Left lung (tissue), 10 donors: Measurements from ENCODE around the gene FRY. TPM values are rescaled to one million over a fixed set of nuclear protein-coding genes. Genes with fewer than 3 reads are reported as not detected.

Source experiments
- ATAC-seq: fragments of 200-7000 bp; cut with Tn5 transposase; one replicate; pipeline ENCODE4 v1.9.1; 2020; ENCODE audit warnings: moderate library complexity
- DNase-seq, 4 donors: peaks; one replicate each; pipeline ENCODE4 v3.0.0-alpha.2; 2013 to 2020
- H3K27ac ChIP-seq, 2 donors: fragments of 200-600 bp; sonication (generic) in 1 of 2; one replicate each; pipeline versions ENCODE4 v1.5.0 to v1.8.0; 2020 to 2021
- H3K27me3 ChIP-seq, 2 donors: fragments of 200-600 bp; sonication (generic) in 1 of 2; one replicate each; pipeline versions ENCODE4 v1.5.0 to v1.8.0; 2020 to 2021
- H3K36me3 ChIP-seq, 2 donors: fragments of 200-600 bp; sonication (generic) in 1 of 2; one replicate each; pipeline versions ENCODE4 v1.5.0 to v1.8.0; 2020 to 2021
- H3K4me1 ChIP-seq, 2 donors: fragments of 200-600 bp; one replicate each; pipeline ENCODE4 v1.8.0; 2021
- H3K4me3 ChIP-seq, 2 donors: fragments of 200-600 bp; sonication (generic) in 1 of 2; one replicate each; pipeline versions ENCODE4 v1.5.0 to v1.8.0; 2020 to 2021; ENCODE audit warnings: mild to moderate bottlenecking in 1 of 2
- H3K9me3 ChIP-seq, 2 donors: fragments of 200-600 bp; sonication (generic) in 1 of 2; one replicate each; pipeline versions ENCODE4 v1.5.0 to v1.8.0; 2020 to 2021
- intact Hi-C, 2 donors: fragments of 100-400 bp; cut with DNase I; formaldehyde crosslinking; loops; one replicate each; pipeline versions ENCODE4 v1.11.2 to v1.14.2; 2022
- polyA plus RNA-seq, 6 donors: library from polyadenylated mRNA; unstranded; fragments of 120-200 nt; gene quantifications; one replicate each; pipeline ENCODE4 v1.2.1, GENCODE V29; 2013; ENCODE audit not compliant: insufficient read length in 6 of 6
- total RNA-seq, 2 donors: library from RNA; stranded (reverse); fragmentation: NEBNext Ultra II Directional; extraction: Animal tissue kit (Norgen Biotek cat#: 25700); gene quantifications; one replicate each; pipeline ENCODE4 v1.2.1, GENCODE V29; 2021
- TF ChIP-seq, protein P1 (sequence below), 2 donors: fragments of 200-600 bp; sonication (generic) in 1 of 2; IDR thresholded peaks; one replicate each; pipeline versions ENCODE4 v1.5.0 to v1.8.0; 2021; ENCODE audit warnings: antibody characterized with exemption in 2 of 2
- donor health status: DM: no; HTN: yes; CAD: no.
- donor health status: DM: no; HTN: no; CAD: no.

Gene FRY
- total and polyA plus RNA-seq, 8 donors, result 41.6 to 53.4 (median 49.2) TPM

DNA sequence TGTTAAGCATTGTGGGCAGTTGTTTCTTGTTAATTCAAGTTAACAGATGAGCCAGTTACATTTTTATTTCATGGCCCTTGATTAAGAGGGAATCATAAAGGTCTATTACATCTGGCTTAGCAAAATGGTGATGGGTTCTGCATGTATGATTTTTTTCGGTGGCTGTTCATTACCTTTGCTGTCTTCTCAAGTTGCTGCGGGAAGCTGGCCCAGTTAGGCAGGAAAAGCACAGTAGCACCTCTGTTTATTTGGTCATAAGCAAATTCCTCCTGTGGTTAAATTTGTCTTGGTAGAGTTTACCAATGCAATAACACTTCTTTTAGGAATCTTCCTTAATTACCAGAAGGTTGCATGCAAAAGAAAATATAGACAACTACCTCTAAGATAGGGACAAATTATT is 104.5 kb downstream of the FRY start:
- Histone ChIP-seq H3K4me3 (no peak overlapping the region), H3K4me1 (no peaks in the 10 kb centered on the region), H3K27ac (no peak overlapping the region), H3K36me3 (peaks cover 0 to 19% of the 10 kb centered on the region in 2 donors), H3K9me3 (no peaks in the 10 kb centered on the region), H3K27me3 (no peaks in the 10 kb centered on the region)
- no peak for ATAC-seq
- no peak for DNase-seq
- TF ChIP-seq, protein P1, sequence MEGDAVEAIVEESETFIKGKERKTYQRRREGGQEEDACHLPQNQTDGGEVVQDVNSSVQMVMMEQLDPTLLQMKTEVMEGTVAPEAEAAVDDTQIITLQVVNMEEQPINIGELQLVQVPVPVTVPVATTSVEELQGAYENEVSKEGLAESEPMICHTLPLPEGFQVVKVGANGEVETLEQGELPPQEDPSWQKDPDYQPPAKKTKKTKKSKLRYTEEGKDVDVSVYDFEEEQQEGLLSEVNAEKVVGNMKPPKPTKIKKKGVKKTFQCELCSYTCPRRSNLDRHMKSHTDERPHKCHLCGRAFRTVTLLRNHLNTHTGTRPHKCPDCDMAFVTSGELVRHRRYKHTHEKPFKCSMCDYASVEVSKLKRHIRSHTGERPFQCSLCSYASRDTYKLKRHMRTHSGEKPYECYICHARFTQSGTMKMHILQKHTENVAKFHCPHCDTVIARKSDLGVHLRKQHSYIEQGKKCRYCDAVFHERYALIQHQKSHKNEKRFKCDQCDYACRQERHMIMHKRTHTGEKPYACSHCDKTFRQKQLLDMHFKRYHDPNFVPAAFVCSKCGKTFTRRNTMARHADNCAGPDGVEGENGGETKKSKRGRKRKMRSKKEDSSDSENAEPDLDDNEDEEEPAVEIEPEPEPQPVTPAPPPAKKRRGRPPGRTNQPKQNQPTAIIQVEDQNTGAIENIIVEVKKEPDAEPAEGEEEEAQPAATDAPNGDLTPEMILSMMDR (IDR thresholded peaks at IDR 0.05), result no peak
- intact Hi-C loops, result no loop called here

DNA sequence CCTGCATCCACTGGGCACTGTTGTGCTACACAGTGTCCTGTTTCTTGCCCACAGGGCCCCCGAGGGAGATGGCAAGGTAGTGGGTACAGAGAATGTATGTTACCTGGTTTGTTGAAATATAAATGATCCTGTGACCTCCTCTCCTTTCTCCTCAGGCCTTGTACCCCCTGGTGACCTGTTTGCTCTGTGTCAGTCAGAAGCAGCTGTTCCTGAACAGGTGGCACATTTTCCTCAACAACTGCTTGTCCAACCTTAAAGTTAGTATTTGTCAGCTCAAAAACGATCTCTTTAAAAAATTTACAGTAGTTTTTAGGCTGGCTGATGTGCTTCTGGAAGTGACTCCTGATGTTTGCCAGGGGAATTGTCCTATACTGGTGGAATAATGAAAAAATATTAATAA is 105.1 kb downstream of the FRY start:
- H3K36me3 ChIP-seq, result peaks cover 0 to 19% of the 10 kb centered on the region in 2 donors
- H3K4me1 ChIP-seq, result no peaks in the 10 kb centered on the region
- ATAC-seq, result no peak
- TF ChIP-seq, protein P1 (IDR thresholded peaks at IDR 0.05), result no peak
- intact Hi-C loops, result no loop called here
- H3K9me3 ChIP-seq, result no peaks in the 10 kb centered on the region
- no peaks in the 10 kb centered on the region for H3K27me3 ChIP-seq
- DNase-seq, result no peak
- no peak overlapping the region for H3K27ac ChIP-seq
- H3K4me3 ChIP-seq, result no peak overlapping the region

DNA sequence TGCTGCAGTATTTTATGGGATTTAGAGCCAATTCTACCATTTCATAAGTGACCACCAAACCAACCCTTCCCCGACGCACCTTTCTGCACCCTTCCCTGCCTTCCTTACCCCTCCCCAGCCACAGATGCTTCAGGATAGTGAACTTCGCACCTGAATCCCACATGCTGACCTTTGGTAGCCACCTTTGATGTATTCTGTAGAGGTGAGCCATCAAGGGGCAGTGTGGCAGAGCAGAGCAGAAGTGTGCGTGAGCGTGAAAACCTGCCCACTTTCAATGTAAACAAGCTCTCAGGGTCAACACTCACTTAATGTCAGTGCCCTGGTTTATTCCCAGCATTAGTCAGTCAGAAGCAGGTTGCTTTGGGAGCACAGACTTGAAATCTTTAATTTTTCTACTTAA is 107.7 kb downstream of the FRY start:
- DNase-seq (no peak), ATAC-seq (no peak)
- TF ChIP-seq, protein P1 (IDR thresholded peaks at IDR 0.05), result no peak
- Histone ChIP-seq H3K27ac (no peak overlapping the region), H3K36me3 (peaks cover 0 to 19% of the 10 kb centered on the region in 2 donors), H3K4me1 (no peaks in the 10 kb centered on the region), H3K9me3 (no peaks in the 10 kb centered on the region), H3K27me3 (no peaks in the 10 kb centered on the region), H3K4me3 (no peak overlapping the region)
- intact Hi-C loops, result no loop called here

DNA sequence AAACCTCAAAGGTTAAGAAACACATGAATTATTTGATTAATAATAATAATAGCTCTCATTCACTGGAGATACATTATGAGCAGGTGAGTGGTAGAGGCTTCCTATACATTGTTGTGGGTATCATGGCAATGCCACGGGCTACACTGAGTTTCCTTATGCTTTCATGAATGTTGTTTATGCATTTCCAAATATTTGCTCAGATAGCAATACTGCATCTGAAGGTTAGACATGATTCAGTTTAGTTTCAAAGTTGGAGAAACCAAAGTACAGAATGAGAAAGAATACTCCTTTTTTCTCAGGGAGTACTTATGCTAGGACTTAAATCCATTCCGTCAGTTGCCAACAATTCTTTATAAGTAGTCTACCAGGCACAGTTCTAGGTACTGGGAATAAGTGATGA is 108.5 kb downstream of the FRY start:
- ATAC-seq (no peak), DNase-seq (no peak)
- TF ChIP-seq, protein P1 (IDR thresholded peaks at IDR 0.05), result no peak
- Histone ChIP-seq H3K36me3 (peaks cover 0 to 17% of the 10 kb centered on the region in 2 donors), H3K27ac (no peak overlapping the region), H3K4me3 (no peak overlapping the region), H3K27me3 (no peaks in the 10 kb centered on the region), H3K9me3 (no peaks in the 10 kb centered on the region), H3K4me1 (no peaks in the 10 kb centered on the region)
- intact Hi-C loops, result no loop called here

DNA sequence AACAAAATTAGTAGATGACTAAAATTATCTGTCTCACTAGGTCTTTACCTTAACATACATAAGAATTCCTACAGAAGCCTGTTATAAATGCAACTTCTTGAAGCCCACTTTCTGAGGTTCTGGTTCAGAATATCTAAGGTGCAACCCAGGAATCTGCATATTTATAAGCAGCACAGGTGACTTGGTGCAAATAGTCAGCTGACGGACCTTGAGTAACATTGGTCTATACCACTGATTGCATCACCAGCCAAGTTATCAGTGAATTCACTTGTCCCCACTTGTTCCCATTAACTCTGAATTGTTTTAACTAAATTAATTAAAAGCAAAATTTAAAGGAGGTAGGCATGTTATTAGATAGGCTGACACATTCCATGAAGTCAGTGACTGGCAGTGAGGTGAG is 109.9 kb downstream of the FRY start:
- DNase-seq, result no peak
- Histone ChIP-seq H3K9me3 (no peaks in the 10 kb centered on the region), H3K27me3 (no peaks in the 10 kb centered on the region), H3K27ac (no peak overlapping the region), H3K4me1 (no peaks in the 10 kb centered on the region), H3K4me3 (no peak overlapping the region), H3K36me3 (peaks cover 0 to 9% of the 10 kb centered on the region in 2 donors)
- TF ChIP-seq, protein P1 (IDR thresholded peaks at IDR 0.05), result no peak
- intact Hi-C loops, result no loop called here
- no peak for ATAC-seq
